ENCODE data around the gene AKTIP.
"Not testable (repeated sequence)": the region's sequence is repeated elsewhere in the genome, so short reads cannot be mapped to it uniquely, and the experiment has no call there.

AKTIP gene

GRCh38 chr16:53515259-53515658 is 12.2 kb upstream of the AKTIP start:
- DNase-seq, result no peak

DNA sequence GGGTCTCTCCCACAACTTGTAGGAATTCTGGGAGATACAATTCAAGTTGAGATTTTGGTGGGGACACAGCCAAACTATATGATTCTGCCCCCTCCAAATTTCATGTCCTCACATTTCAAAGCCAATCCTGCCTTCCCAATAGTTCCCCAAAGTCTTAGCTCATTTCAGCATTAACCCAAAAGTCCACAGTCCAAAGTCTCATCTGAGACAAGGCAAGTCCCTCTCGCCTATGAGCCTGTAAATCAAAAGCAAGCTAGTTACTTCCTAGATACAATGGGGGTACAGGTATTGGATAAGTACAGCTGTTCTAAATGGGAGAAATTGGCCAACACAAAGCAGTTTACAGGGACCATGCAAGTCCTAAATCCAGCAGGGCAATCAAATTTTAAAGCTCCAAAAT is 9.8 kb upstream of the AKTIP start:
- DNase-seq, result not testable (repeated sequence)

- DNase-seq, result no peak
Observed at GRCh38 chr16:53511403-53512280, 8.6 kb upstream of the AKTIP start.

DNA sequence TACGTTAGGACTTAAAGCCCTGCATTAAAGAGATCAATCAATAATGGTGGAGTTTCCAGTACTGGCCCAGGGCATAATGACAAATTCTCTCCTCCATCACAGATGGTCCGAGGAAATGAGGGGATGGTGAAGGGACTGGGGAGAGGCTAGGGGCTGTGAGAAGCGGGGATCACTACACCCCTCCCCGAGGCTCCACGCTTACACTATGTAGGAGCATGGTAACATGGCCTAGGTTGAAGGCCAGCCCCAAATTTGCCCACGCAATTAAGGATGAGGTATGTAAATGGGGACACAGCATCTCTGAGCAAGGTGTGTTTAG is 8.0 kb upstream of the AKTIP start:
- DNase-seq, result no peak

DNA sequence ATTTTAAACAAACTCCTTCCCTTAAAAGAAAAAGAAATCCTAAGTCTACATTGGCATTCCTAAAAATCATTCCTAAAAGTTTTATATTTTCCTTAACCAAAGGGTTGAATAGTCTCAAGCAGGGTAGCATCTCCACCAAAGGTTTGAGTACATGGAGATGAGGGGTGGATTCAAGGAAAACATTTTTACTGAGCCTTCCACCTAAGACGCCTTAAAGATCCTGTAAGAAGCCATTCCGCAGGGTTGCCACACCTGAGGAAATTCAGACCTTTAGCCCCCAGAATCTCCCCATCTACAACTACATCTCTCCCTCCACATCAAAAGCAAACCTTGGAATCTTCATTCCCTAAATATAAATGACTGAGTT is 7.7 kb upstream of the AKTIP start:
- no peak for DNase-seq

- DNase-seq, result peak; percentile 38
Observed at GRCh38 chr16:53509906-53510703, 7.1 kb upstream of the AKTIP start.

DNA sequence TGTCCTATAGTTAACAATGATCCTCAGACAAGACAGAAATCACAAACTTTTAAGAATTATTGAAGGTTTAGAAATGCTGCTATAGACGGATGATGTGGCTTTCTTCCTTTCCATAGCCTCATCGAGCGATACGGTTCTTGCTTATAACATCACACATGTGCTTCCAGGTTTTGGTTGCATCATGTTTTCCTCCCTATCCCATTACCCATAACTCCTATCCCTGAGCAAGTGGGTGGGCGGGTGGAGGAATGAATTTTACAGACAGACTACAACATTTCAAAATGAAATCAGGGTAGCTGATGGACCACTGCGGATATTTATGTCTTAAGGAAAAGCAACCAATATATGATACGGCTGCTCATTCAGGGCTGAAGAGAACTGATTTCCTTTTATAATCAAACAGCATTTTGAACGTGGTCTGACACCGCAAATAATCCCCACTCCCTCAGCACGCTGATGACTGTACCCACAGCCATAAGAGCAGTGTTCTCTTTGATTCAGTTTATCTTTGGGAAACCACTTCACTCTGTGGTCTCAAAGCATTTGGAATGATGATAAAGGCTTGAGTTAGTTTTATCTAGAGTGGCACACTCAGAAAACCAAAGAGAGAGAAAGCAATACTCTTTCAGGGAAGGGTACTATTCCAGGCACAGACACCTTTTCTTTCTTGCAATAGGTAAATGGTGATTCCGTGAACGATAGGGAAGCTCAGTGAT is 4.6 kb upstream of the AKTIP start:
- DNase-seq, result no peak

DNA sequence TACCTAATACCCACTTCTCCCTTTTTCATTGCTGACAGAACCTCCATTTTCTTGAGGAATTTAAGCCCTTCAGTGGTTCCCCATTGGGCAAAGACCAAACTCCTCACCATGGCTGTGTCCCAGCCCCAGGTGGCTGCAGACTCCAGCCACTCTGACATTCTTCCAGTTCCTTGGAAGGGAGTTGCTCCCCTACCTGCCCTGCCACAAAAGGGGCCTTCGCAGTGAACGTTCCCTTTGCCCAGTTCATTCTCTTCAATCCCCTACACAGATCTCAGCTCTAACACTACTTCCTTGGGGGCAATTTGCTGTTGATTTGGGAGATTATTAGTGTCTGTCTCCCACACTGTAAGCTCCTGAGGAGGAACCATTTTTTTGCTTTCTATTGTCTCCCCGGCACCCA is 3.2 kb upstream of the AKTIP start:
- no peak for DNase-seq

DNA sequence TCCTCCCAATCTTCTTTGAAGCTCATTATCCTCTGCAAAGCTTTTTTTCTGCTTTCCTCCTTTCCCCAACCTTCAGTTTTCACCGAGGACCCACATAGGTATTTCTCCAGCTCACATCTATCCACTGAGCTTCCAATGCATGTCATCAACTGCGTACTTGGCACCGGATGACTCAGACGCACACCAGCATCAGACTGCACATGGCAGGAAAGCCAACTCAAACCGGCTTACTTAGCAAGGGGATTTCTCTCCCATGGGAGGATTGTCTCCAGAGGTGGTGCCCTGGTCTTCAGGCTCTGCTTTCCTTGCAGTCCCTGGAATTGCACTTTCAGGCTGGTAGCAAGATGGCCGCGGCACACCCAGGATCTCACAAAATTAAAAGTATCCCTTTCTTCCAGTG is 1.7 kb upstream of the AKTIP start:
- no peak for DNase-seq

GRCh38 chr16:53503991-53504663 is 1.1 kb upstream of the AKTIP start:
- peak; percentile 24 for DNase-seq

- DNase-seq, result peak; percentile 100
Observed at GRCh38 chr16:53503270-53503923, 388 bp upstream of the AKTIP start.

- no peak for DNase-seq
Observed at GRCh38 chr16:53501216-53501859, 1.7 kb downstream of the AKTIP start.

GRCh38 chr16:53498984-53499383 is 4.0 kb downstream of the AKTIP start:
- no peak for DNase-seq

DNA sequence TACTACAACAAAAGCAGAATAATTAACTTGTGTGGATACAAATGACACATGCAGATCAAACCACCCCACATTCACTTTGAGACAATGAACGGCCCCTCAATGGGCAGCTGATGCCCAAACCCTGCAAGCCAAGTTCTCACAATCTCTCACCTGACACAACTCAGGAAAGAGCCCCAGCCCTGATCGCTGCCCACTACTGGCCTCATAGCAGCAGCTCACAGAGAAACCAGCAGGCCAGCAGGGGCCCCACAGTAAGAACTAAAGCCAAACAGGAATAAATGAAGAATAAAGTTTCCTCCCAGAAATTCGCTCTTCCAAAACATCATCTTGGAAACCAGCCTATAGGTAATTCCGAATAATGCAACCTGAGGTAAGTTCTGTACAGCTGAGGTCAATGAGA is 7.7 kb downstream of the AKTIP start:
- no peak for DNase-seq

DNA sequence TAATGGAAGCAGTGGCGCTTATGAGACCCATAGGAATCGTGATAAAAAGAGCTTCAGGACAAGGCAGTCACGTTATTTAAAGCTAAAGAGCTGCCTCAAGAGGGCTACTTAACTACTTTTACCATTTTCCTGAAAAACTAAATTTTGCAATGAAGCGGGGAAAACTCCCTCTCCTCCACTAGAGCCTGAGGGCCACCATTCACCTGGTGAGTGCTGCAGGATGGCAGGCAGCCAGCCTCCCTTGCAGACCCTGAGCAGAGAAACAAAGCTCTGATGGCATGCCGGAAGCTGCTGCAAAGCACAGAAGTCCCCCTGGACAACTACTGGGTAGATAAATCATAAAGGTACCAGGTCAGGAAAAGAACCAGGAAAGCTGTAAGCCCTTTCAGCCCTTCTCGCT is 8.4 kb downstream of the AKTIP start:
- DNase-seq, result no peak

GRCh38 chr16:53492503-53492902 is 10.5 kb downstream of the AKTIP start:
- no peak for DNase-seq

- no peak for DNase-seq
Observed at GRCh38 chr16:53489755-53490154, 13.3 kb downstream of the AKTIP start.

GRCh38 chr16:53486230-53486629 is 16.8 kb downstream of the AKTIP start:
- DNase-seq, result no peak

DNA sequence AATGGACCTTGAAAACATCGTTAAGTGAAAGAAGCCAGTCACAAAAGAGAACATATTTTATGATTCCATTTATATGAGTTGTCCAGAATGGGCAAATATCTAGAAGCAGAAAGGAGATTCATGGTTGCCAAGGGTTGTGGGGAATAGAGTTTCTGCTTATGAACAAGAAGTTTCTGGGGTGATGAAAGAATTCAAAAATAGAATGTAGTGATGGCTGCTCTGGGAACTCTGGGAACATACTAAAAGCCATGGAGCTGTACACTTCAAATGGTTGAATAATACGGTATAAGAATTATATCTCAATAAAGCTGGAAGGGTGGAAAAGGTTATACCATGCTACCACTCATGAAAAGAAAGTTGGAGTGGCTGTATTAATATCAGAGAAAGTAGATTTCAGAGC is 18.5 kb downstream of the AKTIP start:
- no peak for DNase-seq

DNA sequence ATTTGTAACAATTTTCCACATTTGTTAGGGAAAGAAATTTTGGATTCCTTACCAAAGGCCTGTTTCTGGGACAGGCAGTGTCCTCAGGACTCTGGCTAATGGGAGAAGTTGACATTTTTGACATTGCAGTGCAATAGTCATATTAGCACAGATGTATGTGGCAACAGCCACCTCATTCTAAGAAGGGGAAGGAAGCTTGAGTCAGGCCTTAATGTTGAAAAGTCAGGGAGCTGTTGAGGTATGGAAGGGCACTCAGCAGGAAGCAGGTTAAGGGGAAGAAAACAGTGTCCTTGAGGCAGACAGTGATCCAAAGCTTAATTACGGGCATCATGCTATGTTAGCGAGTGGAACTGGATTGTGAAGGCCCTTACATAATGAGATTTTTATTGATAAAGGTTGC is 20.9 kb downstream of the AKTIP start:
- DNase-seq, result no peak

DNA sequence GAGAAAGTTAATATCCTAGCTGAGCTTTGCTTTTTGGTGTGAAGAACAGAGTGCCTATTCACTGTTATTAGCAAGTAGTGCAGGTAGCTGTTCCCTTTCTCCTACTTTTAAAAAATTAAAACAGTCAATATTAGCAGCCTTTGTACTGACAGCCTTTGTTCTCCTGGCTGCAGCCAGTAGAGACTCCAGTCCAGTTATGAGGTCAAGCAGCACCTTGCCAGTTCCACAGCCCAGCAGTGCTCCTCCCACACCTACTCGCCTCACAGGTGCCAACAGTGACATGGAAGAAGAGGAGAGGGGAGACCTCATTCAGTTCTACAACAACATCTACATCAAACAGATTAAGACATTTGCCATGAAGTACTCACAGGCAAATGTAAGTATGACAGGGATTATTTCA is 22.6 kb downstream of the AKTIP start:
- no peak for DNase-seq

- DNase-seq, result no peak
Observed at GRCh38 chr16:53478965-53479364, 24.0 kb downstream of the AKTIP start.

All from stimulated activated CD4-positive, alpha-beta T cell treated with anti-CD3 and anti-CD28 coated beads, Interleukin-1b, Interleukin-23, amount 100 ng/mL, for 48 hours (primary cell).